OCI-LY3 (cell line): Measurements from ENCODE around the gene EIPR1.
"Not testable (repeated sequence)": the region's sequence is repeated elsewhere in the genome, so short reads cannot be mapped to it uniquely, and the experiment has no call there.

Experiments used
- H2AFZ ChIP-seq: fragments of 200-600, 300-600 bp; shearing (Covaris generic); 2 replicates; pipeline ENCODE4 v1.6.0; 2014; ENCODE audit warnings: antibody characterized with exemption, low read depth, low read length
- H3K27ac ChIP-seq: fragments of 200-600, 300-600 bp; sonication (generic); 2 replicates; pipeline ENCODE4 v1.5.1; 2014; ENCODE audit warnings: mild to moderate bottlenecking, low read length, moderate library complexity, mixed read lengths
- H3K27me3 ChIP-seq: fragments of 200-600, 300-600 bp; sonication (generic); 2 replicates; pipeline ENCODE4 v1.6.1; 2014; ENCODE audit warnings: low read depth, low read length, mixed read lengths
- H3K36me3 ChIP-seq: fragments of 200-600, 300-600 bp; sonication (generic); replicated peaks from 2 replicates; pipeline ENCODE3; 2014; ENCODE audit warnings: low read depth, low read length, mixed read lengths
- H3K4me1 ChIP-seq: fragments of 300-600, 200-600 bp; sonication (generic); 2 replicates; pipeline ENCODE4 v1.6.1; 2014; ENCODE audit warnings: low read length, mixed read lengths
- H3K4me2 ChIP-seq: fragments of 200-600, 300-600 bp; sonication (generic); 2 replicates; pipeline ENCODE4 v1.6.1; 2014; ENCODE audit warnings: low read length, mixed read lengths
- H3K4me3 ChIP-seq: fragments of 300-600, 200-600 bp; sonication (generic); 2 replicates; pipeline ENCODE4 v1.5.1; 2014; ENCODE audit warnings: antibody characterized with exemption, mild to moderate bottlenecking, low read length, moderate library complexity
- H3K79me2 ChIP-seq: fragments of 300-600, 200-600 bp; shearing (Covaris generic); 2 replicates; pipeline ENCODE4 v1.6.1; 2014; ENCODE audit warnings: mild to moderate bottlenecking, low read length, mixed read lengths
- H3K9ac ChIP-seq: fragments of 300-600, 200-600 bp; shearing (Covaris generic); 2 replicates; pipeline ENCODE4 v1.6.0; 2014; ENCODE audit warnings: mild to moderate bottlenecking, low read length, moderate library complexity
- H3K9me3 ChIP-seq: fragments of 200-600, 300-600 bp; shearing (Covaris generic); 2 replicates; pipeline ENCODE4 v1.6.1; 2014; ENCODE audit warnings: low read length, mixed read lengths; ENCODE audit not compliant: insufficient read depth
- H4K20me1 ChIP-seq: fragments of 200-600, 300-600 bp; sonication (generic); 2 replicates; pipeline ENCODE4 v1.6.1; 2016; ENCODE audit warnings: low read length, mixed read lengths; ENCODE audit not compliant: insufficient read depth
- EZH2phosphoT487 ChIP-seq: fragments of 200-600 bp; shearing (Covaris generic); IDR thresholded peaks from 2 replicates; pipeline ENCODE4 v1.6.1; 2018; ENCODE audit warnings: antibody characterized with exemption, mixed run types, low read depth
- TF ChIP-seq, protein P1 (sequence below): fragments of 200-600, 300-600 bp; sonication (generic); IDR thresholded peaks from 2 replicates; pipeline ENCODE4 v1.5.1; 2014; ENCODE audit warnings: antibody characterized with exemption, low read length, low read depth

The EIPR1 gene

DNA sequence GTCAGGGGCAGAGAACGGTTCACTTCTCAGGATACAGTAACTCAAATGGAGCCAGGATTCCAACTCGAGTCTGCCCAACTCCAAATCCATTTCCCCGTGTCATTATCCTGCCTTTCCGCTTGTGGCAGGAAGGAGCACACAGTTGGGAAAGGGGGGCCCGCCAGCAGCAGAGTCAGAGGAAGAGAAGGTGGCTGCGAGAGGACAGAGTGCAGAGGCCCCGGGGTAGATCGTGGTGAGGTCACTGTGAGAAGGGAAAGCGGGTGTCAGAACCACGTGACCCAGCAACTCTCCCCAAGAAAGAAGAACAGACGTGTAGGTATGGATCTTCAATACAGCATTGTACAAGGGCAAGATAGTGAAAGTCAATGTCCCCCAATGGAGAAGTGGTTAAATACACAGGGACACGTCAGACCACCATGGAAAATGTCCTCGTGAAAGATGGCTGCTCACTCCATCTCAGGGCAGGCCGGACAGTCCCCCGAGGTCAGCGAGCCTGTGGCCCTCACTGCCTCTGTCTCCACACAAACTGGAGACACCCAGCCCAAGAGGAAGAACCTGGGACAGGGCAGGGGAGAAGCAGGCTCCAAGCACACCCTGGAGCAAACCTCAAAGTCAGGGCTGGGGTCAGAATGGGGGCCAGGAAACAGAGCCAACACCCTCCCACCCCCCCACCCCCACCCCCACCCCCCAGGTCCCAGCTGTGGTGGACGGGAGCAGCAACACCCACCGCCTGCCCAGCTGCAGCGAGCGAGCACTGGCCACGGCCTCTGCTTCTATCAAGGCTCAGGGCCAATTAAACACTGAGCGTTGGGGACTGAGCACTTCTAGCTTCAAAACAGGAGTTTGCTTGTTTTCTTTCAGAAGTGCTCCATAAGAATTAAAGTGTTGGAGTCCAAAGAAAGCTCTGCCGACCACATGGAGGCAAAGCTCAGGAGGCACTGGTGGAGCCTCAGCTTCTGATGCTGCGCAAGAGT, 92.7 kb downstream of the EIPR1 start:
- Histone ChIP-seq H3K27ac (no peak overlapping the region), H3K27me3 (no peaks in the 10 kb centered on the region), H3K9me3 (no peaks in the 10 kb centered on the region), H3K79me2 (peaks cover 16% of the 10 kb centered on the region; the same call in 1 of the 2 replicates), H4K20me1 (no peaks in the 10 kb centered on the region), H3K4me3 (no peak overlapping the region), H3K4me1 (no peaks in the 10 kb centered on the region), H3K36me3 (peaks cover 2% of the 10 kb centered on the region), H3K9ac (no peak overlapping the region), H3K4me2 (no peak overlapping the region), H2AFZ (no peak overlapping the region)
- TF ChIP-seq, protein P1, sequence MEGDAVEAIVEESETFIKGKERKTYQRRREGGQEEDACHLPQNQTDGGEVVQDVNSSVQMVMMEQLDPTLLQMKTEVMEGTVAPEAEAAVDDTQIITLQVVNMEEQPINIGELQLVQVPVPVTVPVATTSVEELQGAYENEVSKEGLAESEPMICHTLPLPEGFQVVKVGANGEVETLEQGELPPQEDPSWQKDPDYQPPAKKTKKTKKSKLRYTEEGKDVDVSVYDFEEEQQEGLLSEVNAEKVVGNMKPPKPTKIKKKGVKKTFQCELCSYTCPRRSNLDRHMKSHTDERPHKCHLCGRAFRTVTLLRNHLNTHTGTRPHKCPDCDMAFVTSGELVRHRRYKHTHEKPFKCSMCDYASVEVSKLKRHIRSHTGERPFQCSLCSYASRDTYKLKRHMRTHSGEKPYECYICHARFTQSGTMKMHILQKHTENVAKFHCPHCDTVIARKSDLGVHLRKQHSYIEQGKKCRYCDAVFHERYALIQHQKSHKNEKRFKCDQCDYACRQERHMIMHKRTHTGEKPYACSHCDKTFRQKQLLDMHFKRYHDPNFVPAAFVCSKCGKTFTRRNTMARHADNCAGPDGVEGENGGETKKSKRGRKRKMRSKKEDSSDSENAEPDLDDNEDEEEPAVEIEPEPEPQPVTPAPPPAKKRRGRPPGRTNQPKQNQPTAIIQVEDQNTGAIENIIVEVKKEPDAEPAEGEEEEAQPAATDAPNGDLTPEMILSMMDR = no peak
- no peak for TF ChIP-seq EZH2phosphoT487

DNA sequence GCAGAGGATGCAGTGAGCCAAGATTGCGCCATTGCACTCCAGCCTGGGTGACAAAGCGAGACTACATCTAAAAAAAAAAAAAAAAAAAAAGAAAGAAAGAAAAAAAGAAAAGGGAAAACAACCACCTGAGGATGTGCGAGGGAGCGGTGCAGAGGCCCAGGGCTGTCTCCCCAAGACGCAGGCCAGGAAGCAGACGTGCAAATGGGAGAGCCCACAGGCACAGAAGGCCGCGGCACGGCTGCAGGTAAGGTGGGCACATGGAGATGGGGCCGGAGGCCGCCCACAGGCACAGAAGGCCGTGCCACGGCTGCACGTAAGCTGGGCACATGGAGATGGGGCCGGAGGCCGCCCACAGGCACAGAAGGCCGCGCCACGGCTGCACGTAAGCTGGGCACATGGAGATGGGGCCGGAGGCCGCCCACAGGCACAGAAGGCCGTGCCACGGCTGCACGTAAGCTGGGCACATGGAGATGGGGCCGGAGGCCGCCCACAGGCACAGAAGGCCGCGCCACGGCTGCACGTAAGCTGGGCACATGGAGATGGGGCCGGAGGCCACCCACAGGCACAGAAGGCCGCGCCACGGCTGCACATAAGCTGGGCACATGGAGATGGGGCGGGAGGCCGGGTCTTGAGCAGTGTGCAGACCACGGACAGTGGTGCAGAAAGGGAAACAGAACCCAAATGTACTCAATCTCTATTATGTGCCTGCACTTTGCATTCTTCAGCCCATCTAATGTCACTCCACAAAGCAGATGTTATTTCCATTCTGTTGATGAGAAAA, 93.6 kb downstream of the EIPR1 start:
- not testable (repeated sequence) for H3K9me3 ChIP-seq, H3K4me1 ChIP-seq, H3K36me3 ChIP-seq, H2AFZ ChIP-seq, H3K4me2 ChIP-seq, H3K27me3 ChIP-seq, H4K20me1 ChIP-seq, H3K9ac ChIP-seq, H3K4me3 ChIP-seq, H3K27ac ChIP-seq
- H3K79me2 ChIP-seq = peaks cover 14% of the 10 kb centered on the region; the same call in 1 of the 2 replicates

DNA sequence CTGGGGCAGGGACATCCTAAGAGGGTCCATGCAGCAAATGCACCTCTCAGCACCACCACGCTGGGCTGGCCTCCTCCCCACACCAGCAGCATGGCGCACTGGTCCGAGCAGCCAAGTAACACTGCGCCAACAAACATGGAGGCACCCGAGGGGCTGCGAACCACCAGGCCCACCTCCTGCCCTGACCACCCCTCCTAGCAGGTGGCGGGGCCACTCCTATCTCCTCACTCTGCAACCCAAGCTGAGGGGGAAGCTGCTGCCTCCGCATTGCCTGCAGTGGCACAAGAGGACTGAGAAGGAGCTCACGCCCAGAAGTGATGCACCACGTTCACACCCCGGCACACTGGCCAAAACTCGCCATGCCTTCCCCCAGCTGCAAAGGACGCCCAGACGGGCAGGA, 94.4 kb downstream of the EIPR1 start:
- TF ChIP-seq EZH2phosphoT487 = no peak
- TF ChIP-seq, protein P1 = no peak

DNA sequence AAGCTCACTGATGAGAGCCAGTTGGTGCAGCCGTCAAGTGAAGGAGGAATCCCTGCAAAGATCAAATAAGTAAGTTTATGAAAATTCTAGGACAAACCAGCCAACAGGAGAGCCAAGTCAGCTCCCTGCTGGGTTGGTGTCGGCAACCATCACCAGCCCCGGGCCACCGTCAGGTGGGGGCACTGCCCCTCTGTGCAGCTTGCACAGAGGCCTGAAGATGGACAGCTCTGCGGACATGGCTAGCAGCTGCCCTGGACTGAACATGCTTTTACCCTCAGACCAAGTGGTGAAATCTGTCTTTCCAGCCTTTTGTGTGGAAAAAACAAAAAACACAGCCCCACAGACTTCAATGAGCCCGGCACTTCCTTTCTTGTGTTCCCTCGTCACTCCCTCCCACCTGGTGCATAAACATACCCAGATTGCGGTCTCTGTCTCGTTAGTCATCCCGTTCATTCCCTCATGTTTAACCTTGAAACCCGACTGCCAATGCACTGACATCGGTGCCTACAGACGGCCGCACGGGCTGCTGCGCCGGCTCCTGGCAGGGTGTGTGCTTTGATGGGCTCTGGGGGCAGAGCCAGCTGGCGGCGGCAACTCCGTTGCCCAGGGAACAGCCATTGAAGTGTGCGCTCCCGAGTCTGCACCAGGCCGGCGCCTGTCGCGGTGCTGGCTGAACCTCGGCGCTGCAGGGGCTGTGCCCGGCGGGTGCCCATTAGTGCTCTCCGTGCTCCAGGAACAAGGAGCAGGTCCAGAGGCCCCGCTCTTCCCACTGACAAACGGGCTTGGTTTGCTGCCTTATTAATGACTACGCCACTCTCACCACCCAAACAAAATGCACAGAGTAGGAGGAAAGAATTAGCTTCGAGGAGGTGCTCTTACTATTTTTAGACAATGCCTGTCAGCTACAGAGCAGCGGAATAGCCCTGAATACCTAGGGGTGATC, 95.3 kb downstream of the EIPR1 start:
- H3K27ac ChIP-seq = no peak overlapping the region

More for the DNA sequence above, 94.4 kb downstream of the EIPR1 start:
- no peak overlapping the region for H3K9ac ChIP-seq
- H3K4me3 ChIP-seq = no peak overlapping the region
- H3K9me3 ChIP-seq = no peaks in the 10 kb centered on the region
- H3K27ac ChIP-seq = no peak overlapping the region
- H3K79me2 ChIP-seq = peaks cover 13% of the 10 kb centered on the region; the same call in 1 of the 2 replicates
- H3K36me3 ChIP-seq = peaks cover 2% of the 10 kb centered on the region
- H3K4me1 ChIP-seq = no peaks in the 10 kb centered on the region
- H3K4me2 ChIP-seq = no peak overlapping the region
- H4K20me1 ChIP-seq = no peaks in the 10 kb centered on the region
- H2AFZ ChIP-seq = no peak overlapping the region
- H3K27me3 ChIP-seq = no peaks in the 10 kb centered on the region

More for the DNA sequence above, 95.3 kb downstream of the EIPR1 start:
- H3K9ac ChIP-seq = no peak overlapping the region
- TF ChIP-seq, protein P1 = no peak
- TF ChIP-seq EZH2phosphoT487 = no peak
- H3K79me2 ChIP-seq = peaks cover 8% of the 10 kb centered on the region; the same call in 1 of the 2 replicates
- no peak overlapping the region for H3K4me2 ChIP-seq
- H3K9me3 ChIP-seq = no peaks in the 10 kb centered on the region
- no peaks in the 10 kb centered on the region for H3K4me1 ChIP-seq
- no peak overlapping the region for H2AFZ ChIP-seq
- no peaks in the 10 kb centered on the region for H4K20me1 ChIP-seq
- H3K36me3 ChIP-seq = no peaks in the 10 kb centered on the region
- no peaks in the 10 kb centered on the region for H3K27me3 ChIP-seq
- H3K4me3 ChIP-seq = no peak overlapping the region
